Large intestine (tissue), 12 donors: ENCODE measurements around the gene DAZAP1. TPM values are rescaled to one million over a fixed set of nuclear protein-coding genes. Genes with fewer than 3 reads are reported as not detected.

Source experiments
- DNase-seq, 2 donors: peaks; one replicate each; pipeline versions ENCODE4 v3.0.0 to v3.0.0-alpha.2; 2013
- H3K27ac ChIP-seq: one replicate; pipeline ENCODE4 v1.5.1; 2013; ENCODE audit warnings: low read length
- H3K27me3 ChIP-seq: 2 replicates; pipeline ENCODE4 v1.6.1; 2013; ENCODE audit warnings: low read length; ENCODE audit not compliant: control insufficient read depth, insufficient read depth
- H3K36me3 ChIP-seq: 2 replicates; pipeline ENCODE4 v1.6.1; 2013; ENCODE audit warnings: low read length; ENCODE audit not compliant: control insufficient read depth, insufficient read depth
- H3K4me1 ChIP-seq: one replicate; pipeline ENCODE4 v1.6.1; 2013; ENCODE audit warnings: low read length; ENCODE audit not compliant: control insufficient read depth, insufficient read depth
- H3K4me3 ChIP-seq: one replicate; pipeline ENCODE4 v1.5.1; 2013; ENCODE audit warnings: low read length
- H3K9me3 ChIP-seq: one replicate; pipeline ENCODE4 v1.6.1; 2013; ENCODE audit warnings: mild to moderate bottlenecking, low read depth, low read length, moderate library complexity; ENCODE audit not compliant: control insufficient read depth
- WGBS: methylation state at CpG from one replicate; pipeline ENCODE4 v1.1.5; 2013; ENCODE audit warnings: low lambda C conversion rate; ENCODE audit not compliant: insufficient coverage; 5-methylcytosine and 5-hydroxymethylcytosine counted together
- long read RNA-seq, 11 donors: transcript quantifications; one replicate each; lab custom pipeline, GENCODE V29; 2026
- polyA plus RNA-seq: library from polyadenylated mRNA; unstranded; fragments of 120-200 nt; gene quantifications from one replicate; pipeline ENCODE4 v1.2.1, GENCODE V29; 2013

The DAZAP1 gene
- polyA plus RNA-seq: 97.8 TPM
- long read RNA-seq, donor 1, transcript DAZAP1-201 (12 exons, 2,160 nt): minor isoform, 5 of 23 reads
- long read RNA-seq, donor 1, transcript DAZAP1-208 (1 exons, 3,642 nt): major isoform, 10 of 23 reads
- long read RNA-seq, donor 1, partial matches to known transcripts: 0 of 23 reads
- long read RNA-seq, donor 1, other reads (novel, unspliced or antisense): 0 of 23 reads
- long read RNA-seq, donor 2, transcript DAZAP1-208 (1 exons, 3,642 nt): major isoform, 58 of 75 reads
- long read RNA-seq, donor 2, transcript DAZAP1-201 (12 exons, 2,160 nt): minor isoform, 7 of 75 reads
- long read RNA-seq, donor 2, partial matches to known transcripts: 0 of 75 reads
- long read RNA-seq, donor 2, other reads (novel, unspliced or antisense): 0 of 75 reads
- long read RNA-seq, donor 3: 0 reads
- long read RNA-seq, donor 4, transcript DAZAP1-208 (1 exons, 3,642 nt): major isoform, 12 of 15 reads
- long read RNA-seq, donor 4, partial matches to known transcripts: 0 of 15 reads
- long read RNA-seq, donor 4, other reads (novel, unspliced or antisense): 0 of 15 reads
- long read RNA-seq, donor 5, transcript DAZAP1-208 (1 exons, 3,642 nt): major isoform, 13 of 25 reads
- long read RNA-seq, donor 5, partial matches to known transcripts: 0 of 25 reads
- long read RNA-seq, donor 5, other reads (novel, unspliced or antisense): 0 of 25 reads
- long read RNA-seq, donor 6, transcript DAZAP1-201 (12 exons, 2,160 nt): minor isoform, 12 of 87 reads
- long read RNA-seq, donor 6, transcript DAZAP1-208 (1 exons, 3,642 nt): major isoform, 63 of 87 reads
- long read RNA-seq, donor 6, partial matches to known transcripts: 6 of 87 reads
- long read RNA-seq, donor 6, other reads (novel, unspliced or antisense): 0 of 87 reads
- long read RNA-seq, donor 7, transcript DAZAP1-208 (1 exons, 3,642 nt): major isoform, 27 of 31 reads
- long read RNA-seq, donor 7, partial matches to known transcripts: 0 of 31 reads
- long read RNA-seq, donor 7, other reads (novel, unspliced or antisense): 0 of 31 reads
- long read RNA-seq, donor 8, transcript DAZAP1-208 (1 exons, 3,642 nt): major isoform, 60 of 74 reads
- long read RNA-seq, donor 8, transcript DAZAP1-201 (12 exons, 2,160 nt): minor isoform, 5 of 74 reads
- long read RNA-seq, donor 8, partial matches to known transcripts: 6 of 74 reads
- long read RNA-seq, donor 8, other reads (novel, unspliced or antisense): 0 of 74 reads
- long read RNA-seq, donor 9, transcript DAZAP1-201 (12 exons, 2,160 nt): minor isoform, 7 of 49 reads
- long read RNA-seq, donor 9, transcript DAZAP1-208 (1 exons, 3,642 nt): major isoform, 39 of 49 reads
- long read RNA-seq, donor 9, partial matches to known transcripts: 0 of 49 reads
- long read RNA-seq, donor 9, other reads (novel, unspliced or antisense): 0 of 49 reads
- long read RNA-seq, donor 10, transcript DAZAP1-201 (12 exons, 2,160 nt): minor isoform, 6 of 45 reads
- long read RNA-seq, donor 10, transcript DAZAP1-208 (1 exons, 3,642 nt): major isoform, 34 of 45 reads
- long read RNA-seq, donor 10, partial matches to known transcripts: 0 of 45 reads
- long read RNA-seq, donor 10, other reads (novel, unspliced or antisense): 0 of 45 reads
- long read RNA-seq, donor 11, transcript DAZAP1-205 (12 exons, 2,086 nt): minor isoform, 6 of 42 reads
- long read RNA-seq, donor 11, transcript DAZAP1-201 (12 exons, 2,160 nt): minor isoform, 7 of 42 reads
- long read RNA-seq, donor 11, transcript DAZAP1-208 (1 exons, 3,642 nt): major isoform, 27 of 42 reads
- long read RNA-seq, donor 11, partial matches to known transcripts: 0 of 42 reads
- long read RNA-seq, donor 11, other reads (novel, unspliced or antisense): 0 of 42 reads

DNA sequence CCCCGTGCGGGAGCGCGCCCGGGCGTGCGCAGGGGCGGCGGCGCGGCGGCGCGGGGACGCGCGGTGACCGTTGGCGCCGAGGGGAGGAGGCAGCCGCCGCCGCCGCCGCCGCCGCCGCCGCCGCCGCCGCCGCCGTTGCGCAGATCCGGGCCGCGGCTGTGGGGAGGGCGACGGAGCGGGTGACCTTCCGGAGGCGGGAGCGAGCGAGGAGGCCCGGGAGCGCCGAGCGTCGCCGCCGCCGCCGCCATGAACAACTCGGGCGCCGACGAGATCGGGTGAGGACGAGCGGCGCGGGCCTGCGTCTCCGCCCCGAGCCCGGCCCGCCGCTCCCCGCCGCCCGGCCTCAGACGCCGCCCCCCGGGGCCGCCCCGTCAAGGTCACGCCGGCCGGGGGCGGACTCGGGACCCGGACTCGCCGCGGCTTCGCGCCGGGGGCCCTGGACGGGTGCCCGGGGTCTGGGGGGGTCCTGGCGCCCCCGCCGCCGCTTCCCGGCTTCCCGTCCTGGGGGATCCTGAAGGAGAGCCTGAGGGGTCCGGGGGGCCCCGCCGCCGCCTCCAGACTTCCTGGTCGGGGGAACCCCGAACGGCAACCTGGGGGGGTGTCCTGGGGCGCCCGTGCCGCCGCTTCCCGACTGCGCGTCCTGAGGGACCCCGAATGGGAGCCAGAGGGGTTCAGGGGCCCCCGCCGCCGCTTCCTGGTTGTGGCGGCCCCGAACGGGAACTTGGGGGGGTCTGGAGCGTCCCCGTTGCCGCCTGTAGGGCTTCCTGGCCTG is at the start of gene DAZAP1:
DAZAP1 (plus strand) TSS at position 59 of the 772 bp plus-strand sequence; CDS start at position 247, 188 bp downstream.
- H3K36me3 ChIP-seq: peaks cover 34% of the 10 kb centered on the region
- peak within 1 kb of the TSS; percentile 97 for H3K4me3 ChIP-seq
- WGBS: no CpG with 5 or more reads among the region's 121 CpGs
- H3K27ac ChIP-seq: peak within 1 kb of the TSS; percentile 94
- no peaks in the 10 kb centered on the region for H3K9me3 ChIP-seq
- no peaks in the 10 kb centered on the region for H3K27me3 ChIP-seq
- peak in 1 of 2 donors; percentile 47 for DNase-seq
- H3K4me1 ChIP-seq: peaks cover 43% of the 10 kb centered on the region

DNA sequence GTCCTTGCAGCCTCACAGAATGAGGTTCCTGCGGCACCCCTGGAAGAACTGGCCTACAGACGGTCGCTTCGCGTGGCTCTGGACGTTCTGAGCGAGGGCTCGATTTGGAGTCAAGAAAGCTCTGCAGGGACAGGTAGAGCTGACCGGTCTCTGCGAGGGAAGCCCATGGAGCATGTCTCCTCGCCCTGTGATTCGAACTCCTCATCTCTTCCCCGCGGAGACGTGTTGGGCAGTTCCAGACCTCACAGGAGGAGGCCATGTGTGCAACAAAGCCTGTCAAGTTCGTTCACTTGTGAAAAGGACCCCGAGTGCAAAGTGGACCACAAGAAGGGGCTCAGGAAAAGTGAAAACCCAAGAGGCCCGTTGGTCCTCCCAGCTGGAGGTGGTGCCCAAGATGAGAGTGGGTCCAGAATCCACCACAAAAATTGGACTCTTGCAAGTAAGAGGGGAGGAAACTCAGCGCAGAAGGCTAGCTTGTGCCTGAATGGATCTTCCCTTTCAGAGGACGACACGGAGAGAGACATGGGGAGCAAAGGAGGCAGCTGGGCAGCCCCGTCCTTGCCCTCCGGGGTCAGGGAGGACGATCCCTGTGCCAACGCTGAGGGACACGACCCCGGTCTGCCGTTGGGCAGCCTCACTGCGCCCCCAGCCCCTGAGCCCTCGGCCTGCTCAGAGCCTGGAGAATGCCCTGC is 47.1 kb upstream of the DAZAP1 start:
- H3K27me3 ChIP-seq: no peaks in the 10 kb centered on the region
- no CpG with 5 or more reads among the region's 30 CpGs for WGBS
- DNase-seq: no peak
- peak overlapping the region; percentile 34 for H3K27ac ChIP-seq
- peaks cover 13% of the 10 kb centered on the region for H3K4me1 ChIP-seq
- no peaks in the 10 kb centered on the region for H3K9me3 ChIP-seq
- H3K36me3 ChIP-seq: peaks cover 68% of the 10 kb centered on the region
- no peak overlapping the region for H3K4me3 ChIP-seq

DNA sequence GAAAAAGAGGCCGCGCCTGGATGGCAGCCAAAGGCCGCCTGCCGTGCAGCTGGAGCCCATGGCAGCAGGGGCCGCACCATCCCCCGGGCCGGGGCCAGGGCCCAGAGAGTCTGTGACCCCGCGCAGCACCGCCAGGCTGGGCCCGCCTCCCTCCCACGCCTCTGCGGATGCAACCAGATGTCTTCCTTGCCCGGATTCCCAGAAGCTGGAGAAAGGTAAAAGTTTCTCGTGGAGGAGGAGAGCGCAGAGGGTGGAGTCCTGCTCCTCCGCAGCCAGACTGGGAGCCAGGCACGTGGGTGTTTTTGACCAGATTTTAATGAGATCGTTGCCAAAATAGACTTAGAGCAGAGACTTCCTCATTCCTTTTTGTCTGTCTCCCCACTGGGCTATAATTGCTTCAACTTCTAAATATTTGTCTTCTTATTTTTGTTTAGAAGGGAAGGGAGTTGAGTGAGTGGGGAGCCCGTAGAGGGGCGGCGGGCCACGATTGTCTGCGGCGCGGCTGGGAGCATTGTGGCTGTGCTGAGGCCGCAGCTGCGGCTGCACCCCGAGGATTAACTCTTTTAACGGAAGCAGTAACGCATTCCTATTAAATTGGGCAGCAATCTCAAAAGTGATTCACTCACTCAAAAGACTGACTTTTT is 46.4 kb upstream of the DAZAP1 start:
- Histone ChIP-seq H3K4me3 (no peak overlapping the region), H3K27ac (peak overlapping the region; percentile 34), H3K36me3 (peaks cover 75% of the 10 kb centered on the region), H3K9me3 (no peaks in the 10 kb centered on the region), H3K27me3 (no peaks in the 10 kb centered on the region), H3K4me1 (peaks cover 10% of the 10 kb centered on the region)
- no CpG with 5 or more reads among the region's 31 CpGs for WGBS
- DNase-seq: peak in 1 of 2 donors; percentile 37

DNA sequence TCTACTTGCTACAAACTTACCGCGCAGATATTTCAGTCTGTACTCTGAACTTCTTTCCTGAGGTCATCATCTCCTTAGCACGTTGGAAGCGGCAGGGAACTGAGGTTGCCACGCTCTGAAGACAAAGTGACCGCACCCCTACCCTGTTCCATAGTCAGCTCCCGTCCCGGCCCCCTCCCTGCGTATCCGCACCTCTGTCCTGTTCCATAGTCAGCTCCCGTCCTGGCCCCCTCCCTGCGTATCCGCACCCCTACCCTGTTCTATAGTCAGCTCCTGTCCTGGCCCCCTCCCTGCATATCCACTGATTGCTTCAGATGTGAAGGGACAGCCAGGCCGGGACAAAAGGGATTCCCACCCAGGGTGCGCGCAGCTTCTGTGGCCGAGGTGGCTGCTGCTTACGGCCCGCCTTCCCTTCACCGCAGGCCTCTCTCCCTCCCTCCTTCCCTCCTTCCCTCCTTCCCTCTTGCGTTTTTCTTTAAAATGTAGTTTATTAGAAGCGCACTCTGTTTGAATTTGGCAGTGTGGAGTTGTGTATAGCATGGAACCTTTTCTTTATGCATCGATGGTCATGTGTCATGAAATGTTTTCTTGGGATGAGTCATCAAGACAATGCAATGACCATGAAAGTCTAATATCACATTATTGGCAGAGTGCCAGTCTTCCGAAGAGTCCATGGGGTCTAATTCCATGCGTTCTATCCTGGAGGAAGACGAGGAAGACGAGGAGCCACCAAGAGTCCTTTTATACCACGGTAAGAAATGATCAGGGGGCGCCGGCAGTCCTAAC is 45.6 kb upstream of the DAZAP1 start:
- DNase-seq: no peak
- H3K9me3 ChIP-seq: no peaks in the 10 kb centered on the region
- 60% methylated on average over 1 of the region's 30 CpGs for WGBS
- H3K4me1 ChIP-seq: peaks cover 2% of the 10 kb centered on the region
- no peaks in the 10 kb centered on the region for H3K27me3 ChIP-seq
- H3K27ac ChIP-seq: no peak overlapping the region
- no peak overlapping the region for H3K4me3 ChIP-seq
- peaks cover 83% of the 10 kb centered on the region for H3K36me3 ChIP-seq

DNA sequence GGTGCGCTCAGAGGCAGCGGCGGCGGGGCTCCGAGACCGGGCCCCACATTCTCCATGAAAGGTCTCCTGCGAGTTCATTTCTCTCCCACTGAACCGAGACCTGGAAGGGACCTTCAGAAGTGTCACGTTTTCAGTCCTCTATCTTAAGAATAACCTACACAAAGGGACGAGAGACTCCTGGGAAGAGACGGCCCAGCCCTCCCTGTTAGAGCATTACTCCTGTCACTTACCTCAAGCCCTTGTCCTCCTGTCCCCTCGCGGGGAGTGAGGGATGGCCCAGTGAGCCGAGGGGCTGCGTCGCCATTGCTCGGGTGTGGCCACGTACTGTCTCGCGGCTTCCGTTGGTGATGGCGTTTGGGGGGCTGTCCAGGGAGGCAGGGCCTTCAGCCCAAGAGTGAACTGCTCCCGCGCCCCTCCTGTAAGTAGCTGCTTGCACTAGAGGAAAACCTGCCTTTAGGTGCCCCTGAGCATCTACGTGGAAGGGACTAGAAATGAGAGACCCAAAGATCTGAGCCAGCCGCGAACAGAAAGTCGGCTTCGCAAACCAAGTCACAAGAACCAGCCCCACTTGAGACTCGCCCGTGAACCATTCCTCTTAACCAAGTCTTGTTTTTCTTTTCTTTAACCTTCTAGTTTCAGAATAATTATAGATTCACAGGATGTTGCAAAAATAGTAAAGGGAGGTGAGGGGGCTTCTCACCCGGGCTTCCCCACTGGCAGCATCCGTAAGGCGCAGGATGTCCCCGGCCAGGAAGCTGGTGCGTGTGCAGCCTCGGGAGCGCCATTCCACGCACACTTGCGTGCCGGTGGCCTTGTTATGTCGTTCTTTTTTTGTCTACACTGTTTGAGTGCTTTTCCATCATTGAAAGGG is 44.8 kb upstream of the DAZAP1 start:
- Histone ChIP-seq H3K4me1 (peaks cover 2% of the 10 kb centered on the region), H3K27me3 (no peaks in the 10 kb centered on the region), H3K9me3 (no peaks in the 10 kb centered on the region), H3K4me3 (no peak overlapping the region), H3K27ac (no peak overlapping the region), H3K36me3 (peaks cover 87% of the 10 kb centered on the region)
- DNase-seq: no peak
- 100% methylated on average over 3 of the region's 42 CpGs for WGBS

DNA sequence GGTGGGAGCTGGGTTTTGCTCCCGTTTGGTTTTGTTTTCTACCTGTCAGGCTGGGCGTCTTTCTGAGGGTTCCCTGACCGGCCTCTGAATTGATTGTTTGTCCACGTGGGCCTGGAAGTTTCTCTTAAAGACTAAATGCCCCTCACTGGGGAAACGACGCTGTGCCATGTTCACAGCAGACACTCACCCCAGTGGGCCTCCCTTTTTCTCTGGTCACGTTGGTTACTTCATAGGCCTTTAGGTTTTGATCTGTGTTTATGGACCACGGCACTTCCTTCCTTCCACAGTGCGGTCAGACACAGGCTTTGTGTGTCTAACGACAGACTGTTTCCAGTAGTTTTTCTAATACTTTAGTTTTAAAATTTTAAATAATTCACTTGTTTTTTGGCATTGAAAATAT is 43.8 kb upstream of the DAZAP1 start:
- no peak overlapping the region for H3K4me3 ChIP-seq
- peaks cover 83% of the 10 kb centered on the region for H3K36me3 ChIP-seq
- no peaks in the 10 kb centered on the region for H3K9me3 ChIP-seq
- no peak for DNase-seq
- WGBS: 80% methylated on average over 1 of the region's 10 CpGs
- H3K4me1 ChIP-seq: peaks cover 2% of the 10 kb centered on the region
- no peak overlapping the region for H3K27ac ChIP-seq
- no peaks in the 10 kb centered on the region for H3K27me3 ChIP-seq

DNA sequence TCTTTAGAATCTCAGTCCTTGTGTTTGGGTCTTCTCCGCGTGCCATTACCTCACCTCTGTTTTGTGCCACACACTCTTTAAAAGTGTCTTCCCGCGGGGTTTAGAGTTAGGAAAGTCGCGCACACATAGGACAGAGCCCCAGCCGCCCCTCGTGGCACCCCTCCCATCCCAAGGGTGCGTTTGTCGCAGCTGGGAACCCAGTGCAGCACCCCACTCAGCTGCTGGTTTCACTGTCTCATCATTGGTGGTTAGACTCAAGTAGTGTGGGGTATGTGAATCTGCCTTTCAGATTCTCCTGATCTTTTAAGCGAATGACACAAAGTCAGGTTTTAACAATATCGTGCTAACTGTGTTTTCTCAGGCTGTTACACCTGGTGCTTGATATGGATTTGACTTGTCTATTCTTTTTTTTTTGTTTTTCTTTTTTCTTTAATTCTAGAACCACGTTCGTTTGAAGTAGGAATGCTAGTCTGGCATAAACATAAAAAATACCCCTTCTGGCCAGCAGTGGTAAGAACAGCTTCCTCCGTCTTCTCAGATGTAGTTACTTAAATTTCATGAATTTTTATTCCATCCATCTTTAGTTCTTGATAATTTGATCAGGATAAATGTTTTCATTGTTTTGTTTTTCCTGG is 43.2 kb upstream of the DAZAP1 start:
- H3K9me3 ChIP-seq: no peaks in the 10 kb centered on the region
- no peak overlapping the region for H3K4me3 ChIP-seq
- H3K4me1 ChIP-seq: peaks cover 2% of the 10 kb centered on the region
- WGBS: 74% methylated on average over 5 of the region's 15 CpGs
- no peak for DNase-seq
- no peak overlapping the region for H3K27ac ChIP-seq
- H3K27me3 ChIP-seq: no peaks in the 10 kb centered on the region
- peaks cover 82% of the 10 kb centered on the region for H3K36me3 ChIP-seq
